Nephron progenitor cell (in vitro differentiated cells): ENCODE data around the gene USP49.

Experiments
- DNase-seq: peaks from one replicate; pipeline ENCODE4 v3.0.0; 2021
- H3K27ac Mint-ChIP-seq: 2 replicates; pipeline ENCODE4 v1.8.0; 2021; ENCODE audit warnings: mild to moderate bottlenecking, moderate library complexity, mixed read lengths
- H3K27me3 Mint-ChIP-seq: 2 replicates; pipeline ENCODE4 v1.8.0; 2021; ENCODE audit warnings: mild to moderate bottlenecking, low read depth, mixed read lengths; ENCODE audit not compliant: poor library complexity
- H3K36me3 Mint-ChIP-seq: 2 replicates; pipeline ENCODE4 v1.8.0; 2021; ENCODE audit warnings: low read depth, mixed read lengths
- H3K4me1 Mint-ChIP-seq: 2 replicates; pipeline ENCODE4 v1.8.0; 2021; ENCODE audit warnings: mixed read lengths
- H3K4me3 Mint-ChIP-seq: 2 replicates; pipeline ENCODE4 v1.8.0; 2021; ENCODE audit warnings: mild to moderate bottlenecking, moderate library complexity, mixed read lengths
- H3K9me3 Mint-ChIP-seq: 2 replicates; pipeline ENCODE4 v1.8.0; 2021; ENCODE audit warnings: mild to moderate bottlenecking, moderate library complexity, mixed read lengths
- CTCF ChIP-seq: fragments of 200-600 bp; sonication (generic); IDR thresholded peaks from 2 replicates; pipeline ENCODE4 v1.5.0; 2021; ENCODE audit warnings: antibody characterized with exemption

USP49 gene

GRCh38 chr6:41887331-41887751, 7.8 kb downstream of the USP49 start:
- H3K4me1 Mint-ChIP-seq, result peaks cover 17% of the 10 kb centered on the region
- H3K27ac Mint-ChIP-seq, result no peak overlapping the region
- H3K27me3 Mint-ChIP-seq, result no peaks in the 10 kb centered on the region
- no peak for DNase-seq
- no peak for TF ChIP-seq CTCF
- H3K4me3 Mint-ChIP-seq, result no peak overlapping the region
- no peaks in the 10 kb centered on the region for H3K9me3 Mint-ChIP-seq
- H3K36me3 Mint-ChIP-seq, result peaks cover 21% of the 10 kb centered on the region

DNA sequence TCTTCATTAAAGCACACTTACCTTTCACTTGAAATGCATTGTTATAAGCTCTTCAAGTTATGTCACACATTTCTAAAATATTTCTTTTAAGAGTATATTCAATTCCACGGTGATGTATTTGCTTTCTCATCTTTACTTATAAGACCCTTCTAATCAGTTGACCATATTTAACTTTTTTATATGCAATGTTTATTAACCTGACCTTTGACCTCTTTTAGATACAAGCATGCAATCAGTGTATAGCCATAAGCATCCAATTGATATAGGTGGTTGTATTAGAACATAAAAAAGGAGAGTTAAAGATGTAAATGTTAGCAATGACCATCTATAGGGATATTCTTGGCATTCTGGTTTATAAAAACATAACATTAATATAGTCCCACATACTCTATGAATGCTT, 9.2 kb downstream of the USP49 start:
- no peak overlapping the region for H3K4me3 Mint-ChIP-seq
- no peaks in the 10 kb centered on the region for H3K9me3 Mint-ChIP-seq
- DNase-seq, result no peak
- TF ChIP-seq CTCF, result no peak
- H3K36me3 Mint-ChIP-seq, result peaks cover 21% of the 10 kb centered on the region
- no peaks in the 10 kb centered on the region for H3K27me3 Mint-ChIP-seq
- peaks cover 8% of the 10 kb centered on the region for H3K4me1 Mint-ChIP-seq
- no peak overlapping the region for H3K27ac Mint-ChIP-seq

GRCh38 chr6:41884957-41885356, 10.2 kb downstream of the USP49 start:
- Mint-ChIP-seq H3K4me3 (no peak overlapping the region), H3K27me3 (no peaks in the 10 kb centered on the region), H3K36me3 (peaks cover 28% of the 10 kb centered on the region), H3K27ac (no peak overlapping the region), H3K4me1 (peaks cover 8% of the 10 kb centered on the region), H3K9me3 (no peaks in the 10 kb centered on the region)
- no peak for DNase-seq
- no peak for TF ChIP-seq CTCF

DNA sequence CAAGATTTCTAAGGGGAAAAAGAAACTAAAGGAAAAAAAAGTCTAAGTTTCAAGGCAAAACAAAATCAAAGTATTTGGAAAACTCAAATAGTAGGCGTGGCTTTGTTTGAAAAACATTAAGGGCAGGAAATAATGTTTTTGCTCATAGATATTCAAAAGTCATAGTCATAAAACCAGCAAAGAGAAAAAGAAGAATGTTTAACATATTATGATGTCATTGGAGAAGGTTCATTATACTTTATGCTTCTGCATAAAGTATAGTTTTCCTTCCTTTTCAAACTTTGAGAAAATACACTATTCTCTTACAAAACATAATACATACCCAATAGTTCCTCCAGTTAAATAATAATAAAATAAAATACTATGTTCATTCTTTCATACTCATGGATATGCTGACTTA, 13.7 kb downstream of the USP49 start:
- no peaks in the 10 kb centered on the region for H3K4me1 Mint-ChIP-seq
- no peak overlapping the region for H3K4me3 Mint-ChIP-seq
- H3K9me3 Mint-ChIP-seq, result no peaks in the 10 kb centered on the region
- no peak for DNase-seq
- TF ChIP-seq CTCF, result no peak
- peaks cover 23% of the 10 kb centered on the region for H3K36me3 Mint-ChIP-seq
- H3K27me3 Mint-ChIP-seq, result no peaks in the 10 kb centered on the region
- no peak overlapping the region for H3K27ac Mint-ChIP-seq

GRCh38 chr6:41878961-41879405, 16.2 kb downstream of the USP49 start:
- H3K9me3 Mint-ChIP-seq, result no peaks in the 10 kb centered on the region
- H3K4me1 Mint-ChIP-seq, result no peaks in the 10 kb centered on the region
- no peak overlapping the region for H3K4me3 Mint-ChIP-seq
- no peak for TF ChIP-seq CTCF
- H3K27ac Mint-ChIP-seq, result no peak overlapping the region
- peaks cover 10% of the 10 kb centered on the region for H3K36me3 Mint-ChIP-seq
- no peak for DNase-seq
- H3K27me3 Mint-ChIP-seq, result no peaks in the 10 kb centered on the region

DNA sequence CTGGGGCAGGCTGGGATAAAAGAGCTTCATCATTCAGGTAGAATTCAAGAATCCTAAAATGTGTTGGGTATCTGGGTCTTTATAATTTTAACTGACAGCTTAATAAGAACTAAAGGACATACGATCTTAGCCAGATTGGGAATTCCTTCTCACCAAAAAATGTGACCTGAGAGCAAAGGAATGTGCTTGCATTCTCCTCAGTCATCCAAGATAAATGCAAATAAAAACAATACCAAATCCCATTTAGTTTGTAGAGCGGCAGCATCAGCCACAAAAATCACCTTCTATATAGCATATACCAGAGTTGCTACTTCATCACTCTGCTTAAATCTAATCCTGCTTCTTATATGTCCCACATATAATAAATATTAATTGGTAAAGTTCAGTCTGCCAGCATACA, 16.9 kb downstream of the USP49 start:
- no peak for TF ChIP-seq CTCF
- H3K27me3 Mint-ChIP-seq, result no peaks in the 10 kb centered on the region
- no peaks in the 10 kb centered on the region for H3K9me3 Mint-ChIP-seq
- peaks cover 9% of the 10 kb centered on the region for H3K36me3 Mint-ChIP-seq
- H3K4me1 Mint-ChIP-seq, result no peaks in the 10 kb centered on the region
- no peak for DNase-seq
- no peak overlapping the region for H3K27ac Mint-ChIP-seq
- no peak overlapping the region for H3K4me3 Mint-ChIP-seq
